ENCODE data around the gene UNC13A.

DNA sequence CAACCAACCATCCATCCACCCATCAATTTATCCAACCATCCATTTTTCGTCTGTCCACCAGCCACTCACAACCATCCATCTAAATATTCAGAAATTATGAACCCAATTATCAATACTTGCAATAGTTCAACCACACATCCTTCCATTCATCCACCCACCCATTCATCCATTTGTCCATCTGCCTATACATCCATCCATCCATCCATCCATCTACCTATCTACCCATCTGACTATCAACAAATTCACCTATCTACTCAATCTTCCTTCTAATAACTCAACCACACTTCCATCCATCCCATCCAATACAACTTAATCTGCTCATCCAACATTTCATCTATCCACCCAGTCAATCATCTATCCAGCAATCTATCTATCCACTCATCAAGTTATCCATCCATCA is 46.3 kb downstream of the UNC13A start:
- TF ChIP-seq, protein P1, sequence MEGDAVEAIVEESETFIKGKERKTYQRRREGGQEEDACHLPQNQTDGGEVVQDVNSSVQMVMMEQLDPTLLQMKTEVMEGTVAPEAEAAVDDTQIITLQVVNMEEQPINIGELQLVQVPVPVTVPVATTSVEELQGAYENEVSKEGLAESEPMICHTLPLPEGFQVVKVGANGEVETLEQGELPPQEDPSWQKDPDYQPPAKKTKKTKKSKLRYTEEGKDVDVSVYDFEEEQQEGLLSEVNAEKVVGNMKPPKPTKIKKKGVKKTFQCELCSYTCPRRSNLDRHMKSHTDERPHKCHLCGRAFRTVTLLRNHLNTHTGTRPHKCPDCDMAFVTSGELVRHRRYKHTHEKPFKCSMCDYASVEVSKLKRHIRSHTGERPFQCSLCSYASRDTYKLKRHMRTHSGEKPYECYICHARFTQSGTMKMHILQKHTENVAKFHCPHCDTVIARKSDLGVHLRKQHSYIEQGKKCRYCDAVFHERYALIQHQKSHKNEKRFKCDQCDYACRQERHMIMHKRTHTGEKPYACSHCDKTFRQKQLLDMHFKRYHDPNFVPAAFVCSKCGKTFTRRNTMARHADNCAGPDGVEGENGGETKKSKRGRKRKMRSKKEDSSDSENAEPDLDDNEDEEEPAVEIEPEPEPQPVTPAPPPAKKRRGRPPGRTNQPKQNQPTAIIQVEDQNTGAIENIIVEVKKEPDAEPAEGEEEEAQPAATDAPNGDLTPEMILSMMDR (conservative IDR thresholded peaks at IDR 0.05; ENCODE audit: low read length), result no peak
- TF ChIP-seq EZH2phosphoT487 (IDR thresholded peaks at IDR 0.05; ENCODE audit: borderline replicate concordance), result no peak
